ENCODE data around the gene SVEP1. TPM values are rescaled to one million over a fixed set of nuclear protein-coding genes. Genes with fewer than 3 reads are reported as not detected.

The SVEP1 gene
- polyA plus RNA-seq, 3 donors, result under 0.01 TPM; not detected in 2

GRCh38 chr9:110383491-110383890 lies 196.1 kb downstream of the SVEP1 start:
- no peaks in the 10 kb centered on the region for H3K79me2 ChIP-seq (ENCODE audit: insufficient read depth, low read length)
- Mint-ChIP-seq H3K4me1 (no peaks in the 10 kb centered on the region), H3K36me3 (no peaks in the 10 kb centered on the region), H3K9me3 (peaks cover 0 to 10% (median 1%) of the 10 kb centered on the region in 7 donors), H3K27me3 (ENCODE audit: low read depth in 3 of 3) (peaks cover 2 to 15% (median 14%) of the 10 kb centered on the region in 3 donors), H3K4me3 (no peak overlapping the region), H3K27ac (no peak overlapping the region)
- no peak for TF ChIP-seq CTCF (IDR thresholded peaks at IDR 0.05)
- H3K4me3 ChIP-seq (replicated peaks in 1 of 3; ENCODE audit: low read depth in 2 of 3, low read length in 3 of 3), result no peak overlapping the region
- H3K4me2 ChIP-seq (replicated peaks; ENCODE audit: extremely low read depth, low read length, poor library complexity, severe bottlenecking), result no peak overlapping the region
- H3K9ac ChIP-seq (ENCODE audit: insufficient read depth, low read length, poor library complexity, severe bottlenecking), result no peak overlapping the region
- intact Hi-C loops (cut with micrococcal nuclease), result no loop called here
- 97% methylated on average over 6 of the region's 6 CpGs for WGBS (ENCODE audit: insufficient coverage)
- no peak for DNase-seq
- no peaks in the 10 kb centered on the region for H3K36me3 ChIP-seq (replicated peaks in 1 of 2; ENCODE audit: control insufficient read depth in 1 of 2, insufficient read depth in 2 of 2, low read length in 2 of 2)
- no peaks in the 10 kb centered on the region for H4K20me1 ChIP-seq (ENCODE audit: insufficient read depth, low read length)
- no peaks in the 10 kb centered on the region for H3K4me1 ChIP-seq (ENCODE audit: control insufficient read depth in 1 of 2, insufficient read depth in 2 of 2, low read length in 2 of 2)
- H3K27me3 ChIP-seq (ENCODE audit: control insufficient read depth in 2 of 2, insufficient read depth in 2 of 2, low read length in 2 of 2), result peaks cover 0 to 4% of the 10 kb centered on the region in 2 donors
- H3K27ac ChIP-seq (ENCODE audit: low read depth in 1 of 2, low read length in 2 of 2), result no peak overlapping the region
- no peaks in the 10 kb centered on the region for H3K9me3 ChIP-seq (replicated peaks in 1 of 2; ENCODE audit: control insufficient read depth in 1 of 2, insufficient read depth in 1 of 2, low read length in 2 of 2)
- no peak overlapping the region for H2AFZ ChIP-seq (ENCODE audit: insufficient read depth, low read depth, low read length, poor library complexity, severe bottlenecking)

DNA sequence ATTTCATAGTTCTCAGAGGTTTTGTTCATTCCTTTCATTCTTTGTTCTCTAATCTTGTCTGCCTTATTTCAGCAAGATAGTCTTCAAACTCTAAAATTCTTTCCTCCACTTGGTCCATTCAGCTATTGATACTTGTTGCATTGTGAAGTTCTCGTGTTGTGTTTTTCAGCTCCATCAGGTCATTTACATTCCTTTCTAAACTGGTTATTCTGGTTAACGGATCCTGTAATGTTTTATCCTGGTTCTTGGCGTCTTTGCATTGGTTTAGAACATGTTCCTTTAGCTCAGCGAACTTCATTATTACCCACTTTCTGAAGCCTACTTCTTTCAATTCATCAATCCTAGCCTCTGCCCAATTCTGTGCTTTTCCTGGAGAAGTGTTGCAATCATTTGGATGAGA lies 196.8 kb downstream of the SVEP1 start:
- H3K27ac Mint-ChIP-seq, result no peak overlapping the region
- no peak overlapping the region for H2AFZ ChIP-seq (ENCODE audit: insufficient read depth, low read depth, low read length, poor library complexity, severe bottlenecking)
- TF ChIP-seq CTCF (IDR thresholded peaks at IDR 0.05), result no peak
- H3K36me3 Mint-ChIP-seq, result no peaks in the 10 kb centered on the region
- H3K4me2 ChIP-seq (replicated peaks; ENCODE audit: extremely low read depth, low read length, poor library complexity, severe bottlenecking), result no peak overlapping the region
- H3K9me3 ChIP-seq (replicated peaks in 1 of 2; ENCODE audit: control insufficient read depth in 1 of 2, insufficient read depth in 1 of 2, low read length in 2 of 2), result no peaks in the 10 kb centered on the region
- no peaks in the 10 kb centered on the region for H3K4me1 ChIP-seq (ENCODE audit: control insufficient read depth in 1 of 2, insufficient read depth in 2 of 2, low read length in 2 of 2)
- H3K27ac ChIP-seq (ENCODE audit: low read depth in 1 of 2, low read length in 2 of 2), result no peak overlapping the region
- H3K27me3 ChIP-seq (ENCODE audit: control insufficient read depth in 2 of 2, insufficient read depth in 2 of 2, low read length in 2 of 2), result peaks cover 0 to 4% of the 10 kb centered on the region in 2 donors
- intact Hi-C loops (cut with micrococcal nuclease), result no loop called here
- H4K20me1 ChIP-seq (ENCODE audit: insufficient read depth, low read length), result no peaks in the 10 kb centered on the region
- H3K36me3 ChIP-seq (replicated peaks in 1 of 2; ENCODE audit: control insufficient read depth in 1 of 2, insufficient read depth in 2 of 2, low read length in 2 of 2), result no peaks in the 10 kb centered on the region
- no peaks in the 10 kb centered on the region for H3K79me2 ChIP-seq (ENCODE audit: insufficient read depth, low read length)
- no peak for DNase-seq
- H3K4me3 Mint-ChIP-seq, result no peak overlapping the region
- H3K4me3 ChIP-seq (replicated peaks in 1 of 3; ENCODE audit: low read depth in 2 of 3, low read length in 3 of 3), result no peak overlapping the region
- WGBS (ENCODE audit: insufficient coverage), result 100% methylated on average over 4 of the region's 4 CpGs
- H3K27me3 Mint-ChIP-seq (ENCODE audit: low read depth in 3 of 3), result peaks cover 3 to 18% (median 15%) of the 10 kb centered on the region in 3 donors
- peaks cover 0 to 10% (median 1%) of the 10 kb centered on the region in 7 donors for H3K9me3 Mint-ChIP-seq
- no peaks in the 10 kb centered on the region for H3K4me1 Mint-ChIP-seq
- no peak overlapping the region for H3K9ac ChIP-seq (ENCODE audit: insufficient read depth, low read length, poor library complexity, severe bottlenecking)

Measured in CD14-positive monocyte (primary cell).